ENCODE measurements around the gene PRKD1.

PRKD1 gene

DNA sequence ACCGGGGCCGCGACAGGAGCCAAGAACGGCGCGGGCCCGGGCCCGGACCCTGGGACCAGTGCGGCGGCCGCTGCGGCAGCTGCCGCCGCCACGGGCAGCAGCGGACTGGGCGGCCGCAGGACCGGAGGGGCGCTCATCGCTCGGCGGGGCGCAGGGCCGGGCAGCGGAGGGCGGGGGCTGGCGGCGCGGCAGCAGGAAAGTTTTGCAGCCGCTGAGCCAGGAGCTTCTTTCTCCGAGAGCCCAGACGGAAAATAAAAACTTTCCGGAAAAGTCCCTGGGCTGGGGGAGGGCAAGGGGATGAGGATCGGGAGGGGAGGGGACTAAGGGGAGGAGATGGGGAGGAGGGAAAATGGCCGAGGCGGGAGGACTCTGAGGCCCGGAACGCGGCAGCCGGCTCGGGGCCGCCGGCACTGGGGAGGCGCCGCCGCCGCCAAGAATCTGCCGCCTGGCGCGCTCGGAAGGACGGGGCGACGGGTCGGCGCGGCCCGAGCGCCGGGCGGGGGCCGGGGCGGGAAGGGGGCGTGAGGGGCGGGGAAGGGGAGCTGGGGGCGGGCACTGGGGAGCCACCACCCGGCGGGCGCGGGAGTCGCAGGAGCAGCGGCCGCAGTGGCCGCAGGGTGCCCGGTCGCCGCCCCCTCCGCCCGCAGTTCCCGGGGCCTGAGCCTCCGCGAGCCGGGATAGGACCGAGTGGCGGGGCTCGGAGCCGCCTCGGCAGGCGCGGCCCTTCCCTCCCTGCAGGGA, at the start of gene PRKD1:
Gene PRKD1 (minus strand): TSS at position 472 of the 741 bp plus-strand sequence.
- TF ChIP-seq, protein P1, sequence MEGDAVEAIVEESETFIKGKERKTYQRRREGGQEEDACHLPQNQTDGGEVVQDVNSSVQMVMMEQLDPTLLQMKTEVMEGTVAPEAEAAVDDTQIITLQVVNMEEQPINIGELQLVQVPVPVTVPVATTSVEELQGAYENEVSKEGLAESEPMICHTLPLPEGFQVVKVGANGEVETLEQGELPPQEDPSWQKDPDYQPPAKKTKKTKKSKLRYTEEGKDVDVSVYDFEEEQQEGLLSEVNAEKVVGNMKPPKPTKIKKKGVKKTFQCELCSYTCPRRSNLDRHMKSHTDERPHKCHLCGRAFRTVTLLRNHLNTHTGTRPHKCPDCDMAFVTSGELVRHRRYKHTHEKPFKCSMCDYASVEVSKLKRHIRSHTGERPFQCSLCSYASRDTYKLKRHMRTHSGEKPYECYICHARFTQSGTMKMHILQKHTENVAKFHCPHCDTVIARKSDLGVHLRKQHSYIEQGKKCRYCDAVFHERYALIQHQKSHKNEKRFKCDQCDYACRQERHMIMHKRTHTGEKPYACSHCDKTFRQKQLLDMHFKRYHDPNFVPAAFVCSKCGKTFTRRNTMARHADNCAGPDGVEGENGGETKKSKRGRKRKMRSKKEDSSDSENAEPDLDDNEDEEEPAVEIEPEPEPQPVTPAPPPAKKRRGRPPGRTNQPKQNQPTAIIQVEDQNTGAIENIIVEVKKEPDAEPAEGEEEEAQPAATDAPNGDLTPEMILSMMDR (IDR thresholded peaks at IDR 0.05), result no peak
- Histone ChIP-seq H3K9me3 (no peaks in the 10 kb centered on the region), H3K27ac (no peak within 1 kb of the TSS), H3K4me1 (ENCODE audit: control insufficient read depth in 1 of 2, insufficient read depth in 1 of 2, low read depth in 1 of 2, low read length in 1 of 2) (no peaks in the 10 kb centered on the region), H3K4me3 (ENCODE audit: low read depth in 1 of 2, low read length in 1 of 2) (no peak within 1 kb of the TSS), H3K36me3 (no peaks in the 10 kb centered on the region), H3K27me3 (peaks cover 70% of the 10 kb centered on the region)

GRCh38 chr14:29971101-29971500, 43.5 kb upstream of the PRKD1 start:
- Histone ChIP-seq H3K4me1 (ENCODE audit: control insufficient read depth in 1 of 2, insufficient read depth in 1 of 2, low read depth in 1 of 2, low read length in 1 of 2) (no peaks in the 10 kb centered on the region), H3K4me3 (ENCODE audit: low read depth in 1 of 2, low read length in 1 of 2) (no peak overlapping the region), H3K36me3 (no peaks in the 10 kb centered on the region), H3K27me3 (no peaks in the 10 kb centered on the region), H3K27ac (no peak overlapping the region), H3K9me3 (no peaks in the 10 kb centered on the region)
- TF ChIP-seq, protein P1 (IDR thresholded peaks at IDR 0.05), result no peak

- TF ChIP-seq, protein P1 (IDR thresholded peaks at IDR 0.05), result no peak
- Histone ChIP-seq H3K27me3 (no peaks in the 10 kb centered on the region), H3K9me3 (no peaks in the 10 kb centered on the region), H3K4me1 (ENCODE audit: control insufficient read depth in 1 of 2, insufficient read depth in 1 of 2, low read depth in 1 of 2, low read length in 1 of 2) (no peaks in the 10 kb centered on the region), H3K27ac (no peak overlapping the region), H3K36me3 (no peaks in the 10 kb centered on the region), H3K4me3 (ENCODE audit: low read depth in 1 of 2, low read length in 1 of 2) (no peak overlapping the region)
Observed at GRCh38 chr14:29955087-29955486, 27.4 kb upstream of the PRKD1 start.

DNA sequence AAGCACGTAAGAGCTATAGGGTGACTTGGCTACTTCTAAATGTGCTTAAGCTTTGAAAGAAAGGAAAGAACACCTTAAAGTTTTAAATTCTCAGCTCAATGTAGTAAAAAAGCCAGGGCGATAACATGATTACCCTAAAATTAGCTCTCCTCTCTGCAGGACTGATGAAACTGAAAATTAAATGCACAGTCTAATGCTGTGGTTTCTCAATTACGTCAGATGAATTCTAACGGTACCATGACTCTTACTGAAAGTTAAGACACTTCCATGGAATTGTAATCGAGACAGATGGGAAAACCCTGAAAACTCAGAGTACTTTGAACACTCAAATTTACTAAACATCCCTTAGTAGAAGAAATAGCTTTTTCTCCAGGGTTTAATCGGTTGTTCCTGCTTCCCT, 25.9 kb upstream of the PRKD1 start:
- Histone ChIP-seq H3K4me3 (ENCODE audit: low read depth in 1 of 2, low read length in 1 of 2) (no peak overlapping the region), H3K27ac (no peak overlapping the region), H3K4me1 (ENCODE audit: control insufficient read depth in 1 of 2, insufficient read depth in 1 of 2, low read depth in 1 of 2, low read length in 1 of 2) (no peaks in the 10 kb centered on the region), H3K36me3 (no peaks in the 10 kb centered on the region), H3K27me3 (no peaks in the 10 kb centered on the region), H3K9me3 (no peaks in the 10 kb centered on the region)
- TF ChIP-seq, protein P1 (IDR thresholded peaks at IDR 0.05), result no peak

- no peak overlapping the region for H3K27ac ChIP-seq
- H3K4me1 ChIP-seq (ENCODE audit: control insufficient read depth in 1 of 2, insufficient read depth in 1 of 2, low read depth in 1 of 2, low read length in 1 of 2), result no peaks in the 10 kb centered on the region
- no peaks in the 10 kb centered on the region for H3K27me3 ChIP-seq
- TF ChIP-seq, protein P1 (IDR thresholded peaks at IDR 0.05), result no peak
- no peaks in the 10 kb centered on the region for H3K9me3 ChIP-seq
- no peaks in the 10 kb centered on the region for H3K36me3 ChIP-seq
- no peak overlapping the region for H3K4me3 ChIP-seq (ENCODE audit: low read depth in 1 of 2, low read length in 1 of 2)
Observed at GRCh38 chr14:29944091-29944490, 16.4 kb upstream of the PRKD1 start.
